LoVo (cell line): ENCODE results near the gene MEFV.
"Not testable (repeated sequence)": the region's sequence is repeated elsewhere in the genome, so short reads cannot be mapped to it uniquely, and the experiment has no call there.

Experiments
- DNase-seq: peaks from one replicate; pipeline ENCODE4 v3.0.0-alpha.2; 2016; ENCODE audit warnings: low spot score

The MEFV gene

GRCh38 chr16:3256146-3256865 is at the start of gene MEFV:
Gene MEFV (minus strand): TSS chr16:3256633. CDS start chr16:3256587, 46 bp downstream.
- DNase-seq: no peak

- no peak for DNase-seq
Observed at GRCh38 chr16:3306078-3306477, 49.6 kb upstream of the MEFV start.

GRCh38 chr16:3305109-3306068 is 49.0 kb upstream of the MEFV start, which contains the start of the genes TIGD7 and ZNF75A:
Gene TIGD7 (minus strand): TSS chr16:3305430. CDS start chr16:3300614, 4,816 bp downstream.
Gene ZNF75A (plus strand): TSS chr16:3305497. CDS start chr16:3308429, 2,932 bp downstream.
- peak; percentile 65 for DNase-seq

GRCh38 chr16:3304370-3304769 is 47.9 kb upstream of the MEFV start:
- no peak for DNase-seq

- no peak for DNase-seq
Observed at GRCh38 chr16:3295783-3296182, 39.4 kb upstream of the MEFV start.

GRCh38 chr16:3295209-3295608 is 38.8 kb upstream of the MEFV start:
- no peak for DNase-seq

GRCh38 chr16:3292604-3293003 is 36.2 kb upstream of the MEFV start:
- no peak for DNase-seq

- DNase-seq: no peak
Observed at GRCh38 chr16:3289998-3290673, 33.7 kb upstream of the MEFV start.

GRCh38 chr16:3285131-3285530 is 28.7 kb upstream of the MEFV start:
- DNase-seq: no peak

GRCh38 chr16:3283543-3284447 is 27.4 kb upstream of the MEFV start:
- no peak for DNase-seq

GRCh38 chr16:3282730-3283542 is 26.5 kb upstream of the MEFV start, which contains the start of gene ZNF263:
Gene ZNF263 (plus strand): TSS chr16:3283491. CDS start chr16:3283819, 328 bp downstream.
- DNase-seq: peak; percentile 97

GRCh38 chr16:3282103-3282729 is 25.8 kb upstream of the MEFV start:
- no peak for DNase-seq

GRCh38 chr16:3281222-3281820 is 24.9 kb upstream of the MEFV start:
- DNase-seq: no peak

GRCh38 chr16:3276679-3277078 is 20.2 kb upstream of the MEFV start:
- DNase-seq: no peak

GRCh38 chr16:3274947-3275346 is 18.5 kb upstream of the MEFV start:
- DNase-seq: no peak

GRCh38 chr16:3274490-3274889 is 18.1 kb upstream of the MEFV start:
- DNase-seq: no peak

- not testable (repeated sequence) for DNase-seq
Observed at GRCh38 chr16:3271281-3271680, 14.8 kb upstream of the MEFV start.

- DNase-seq: not testable (repeated sequence)
Observed at GRCh38 chr16:3270718-3271117, 14.3 kb upstream of the MEFV start.

- DNase-seq: no peak
Observed at GRCh38 chr16:3268294-3268693, 11.9 kb upstream of the MEFV start.
